Liver (tissue), 9 donors: ENCODE data around the gene RASA1. TPM values are rescaled to one million over a fixed set of nuclear protein-coding genes. Genes with fewer than 3 reads are reported as not detected.

Experiments
- DNase-seq: peaks from one replicate; pipeline ENCODE4 v3.0.0-alpha.2; 2017; ENCODE audit warnings: low spot score
- H3K27ac ChIP-seq, 2 donors: one replicate each; pipeline ENCODE4 v1.7.0; 2013; ENCODE audit warnings: inconsistent platforms in 2 of 2, low read length in 2 of 2, control low read depth in 1 of 2, low read depth in 1 of 2, mild to moderate bottlenecking in 1 of 2
- H3K27me3 ChIP-seq, 4 donors: one replicate each; pipeline versions ENCODE4 v1.6.1 to v1.7.0; 2013; ENCODE audit warnings: low read length in 3 of 4, inconsistent platforms in 1 of 4, mild to moderate bottlenecking in 1 of 4, moderate library complexity in 1 of 4; ENCODE audit not compliant: control insufficient read depth in 4 of 4, insufficient read depth in 4 of 4
- H3K36me3 ChIP-seq, 4 donors: one replicate each; pipeline versions ENCODE4 v1.6.1 to v1.7.0; 2013; ENCODE audit warnings: low read length in 3 of 4, mild to moderate bottlenecking in 3 of 4, low read depth in 1 of 4, moderate library complexity in 1 of 4; ENCODE audit not compliant: control insufficient read depth in 4 of 4, insufficient read depth in 3 of 4
- H3K4me1 ChIP-seq, 4 donors: one replicate each; pipeline versions ENCODE4 v1.6.1 to v1.7.0; 2013; ENCODE audit warnings: low read length in 3 of 4, mild to moderate bottlenecking in 3 of 4, moderate library complexity in 1 of 4; ENCODE audit not compliant: control insufficient read depth in 4 of 4, insufficient read depth in 4 of 4
- H3K4me3 ChIP-seq, 3 donors: one replicate each; pipeline versions ENCODE4 v1.6.1 to v1.7.0; 2013; ENCODE audit warnings: low read length in 3 of 3, control low read depth in 1 of 3, low read depth in 1 of 3, mild to moderate bottlenecking in 1 of 3
- H3K9ac ChIP-seq, 2 donors: one replicate each; pipeline ENCODE4 v1.7.0; 2013; ENCODE audit warnings: low read length in 2 of 2, mild to moderate bottlenecking in 2 of 2, moderate library complexity in 2 of 2, control low read depth in 1 of 2, low read depth in 1 of 2
- H3K9me3 ChIP-seq, 4 donors: one replicate each; pipeline versions ENCODE4 v1.6.1 to v1.7.0; 2013; ENCODE audit warnings: low read length in 3 of 4; ENCODE audit not compliant: control insufficient read depth in 4 of 4
- ATF3 ChIP-seq: IDR thresholded peaks from 2 replicates; pipeline ENCODE4 v1.6.1; 2016; ENCODE audit warnings: antibody characterized with exemption
- CTCF ChIP-seq: fragments of 150-350 bp; IDR thresholded peaks from 2 replicates; pipeline ENCODE4 v1.5.1; 2017; ENCODE audit warnings: improper control_type of control experiment, low read depth, low read length; ENCODE audit not compliant: missing input control
- EGR1 ChIP-seq, 2 donors: IDR thresholded peaks; 2 replicates each; pipeline ENCODE4 v1.6.1; 2016 to 2018; ENCODE audit warnings: antibody characterized with exemption in 2 of 2, low read depth in 2 of 2
- FOXA1 ChIP-seq: IDR thresholded peaks from 2 replicates; pipeline ENCODE4 v1.6.1; 2016; ENCODE audit warnings: antibody characterized with exemption
- FOXA2 ChIP-seq: IDR thresholded peaks from 2 replicates; pipeline ENCODE4 v1.6.1; 2016; ENCODE audit warnings: antibody characterized with exemption
- GABPA ChIP-seq, 2 donors: IDR thresholded peaks in 1 of 2; conservative IDR thresholded peaks in 1 of 2; 2 replicates each; pipeline ENCODE4 v1.6.1; 2016; ENCODE audit warnings: antibody characterized with exemption in 2 of 2, mild to moderate bottlenecking in 1 of 2, moderate library complexity in 1 of 2
- HNF4A ChIP-seq, 2 donors: conservative IDR thresholded peaks; 2 replicates each; pipeline ENCODE4 v1.6.1; 2016; ENCODE audit warnings: antibody characterized with exemption in 2 of 2, mild to moderate bottlenecking in 2 of 2
- HNF4G ChIP-seq: IDR thresholded peaks from 2 replicates; pipeline ENCODE4 v1.6.1; 2016; ENCODE audit warnings: antibody characterized with exemption
- JUND ChIP-seq, 2 donors: IDR thresholded peaks; 2 replicates each; pipeline ENCODE4 v1.6.1; 2016; ENCODE audit warnings: antibody characterized with exemption in 2 of 2
- MAX ChIP-seq: IDR thresholded peaks from 2 replicates; pipeline ENCODE4 v1.6.1; 2016; ENCODE audit warnings: antibody characterized with exemption
- NR2F2 ChIP-seq: IDR thresholded peaks from 2 replicates; pipeline ENCODE4 v1.6.1; 2016; ENCODE audit warnings: antibody characterized with exemption
- RAD21 ChIP-seq, 2 donors: IDR thresholded peaks; 2 replicates each; pipeline ENCODE4 v1.6.1; 2016; ENCODE audit warnings: antibody characterized with exemption in 2 of 2, mild to moderate bottlenecking in 2 of 2
- REST ChIP-seq: IDR thresholded peaks from 2 replicates; pipeline ENCODE4 v1.6.1; 2016; ENCODE audit warnings: antibody characterized with exemption, mild to moderate bottlenecking
- RXRA ChIP-seq, 2 donors: IDR thresholded peaks; 2 replicates each; pipeline ENCODE4 v1.6.1; 2017 to 2018; ENCODE audit warnings: antibody characterized with exemption in 2 of 2, mild to moderate bottlenecking in 1 of 2
- SP1 ChIP-seq: IDR thresholded peaks from 2 replicates; pipeline ENCODE4 v1.6.1; 2018; ENCODE audit warnings: antibody characterized with exemption, mild to moderate bottlenecking
- TAF1 ChIP-seq: conservative IDR thresholded peaks from 2 replicates; pipeline ENCODE4 v1.6.1; 2016; ENCODE audit warnings: antibody characterized with exemption, mild to moderate bottlenecking
- YY1 ChIP-seq: IDR thresholded peaks from 2 replicates; pipeline ENCODE4 v1.6.1; 2016; ENCODE audit warnings: antibody characterized with exemption, mild to moderate bottlenecking
- ZBTB33 ChIP-seq: IDR thresholded peaks from 2 replicates; pipeline ENCODE4 v1.6.1; 2016; ENCODE audit warnings: antibody characterized with exemption
- WGBS: extraction: QIAGEN DNeasy Blood & Tissue Kit; methylation state at CpG from one replicate; pipeline ENCODE4 v1.1.7; 2013; 5-methylcytosine and 5-hydroxymethylcytosine counted together
- polyA plus RNA-seq, 2 donors: library from polyadenylated mRNA; stranded (reverse) in 1 of 2; unstranded in 1 of 2; fragments of 200-250 nt in 1 of 2; fragments of >200 nt in 1 of 2; fragmentation: Nextera tagmentation in 1 of 2; extraction: Ambion mirVana in 1 of 2; gene quantifications; one replicate each; pipeline versions ENCODE4 v1.2.1 to v1.2.3, GENCODE V29; 2013 to 2015
- total RNA-seq, 2 donors: library from RNA; depleted of rRNA; stranded (reverse); fragments of >200 nt; gene quantifications; one replicate each; pipeline ENCODE4 v1.2.3, GENCODE V29; 2014
- donor health status: healthy.
- donor health status: healthy.
- donor health status: healthy.
- donor health status: healthy.
- donor health status: healthy.

RASA1 gene
- total and polyA plus RNA-seq, 4 donors = 3.7 to 18.1 (median 7.0) TPM

- Histone ChIP-seq H3K9ac (no peak overlapping the region), H3K27ac (no peak overlapping the region), H3K4me1 (no peaks in the 10 kb centered on the region), H3K27me3 (no peaks in the 10 kb centered on the region), H3K9me3 (peaks cover 0 to 2% (median 0%) of the 10 kb centered on the region in 4 donors), H3K4me3 (no peak overlapping the region), H3K36me3 (no peaks in the 10 kb centered on the region)
- DNase-seq = no peak
- TF ChIP-seq GABPA (IDR thresholded peaks at IDR 0.05 in 1 of 2, conservative IDR thresholded peaks at IDR 0.05 in 1 of 2) (no peak), CTCF (no peak)
- 56% methylated on average over 2 of the region's 2 CpGs for WGBS
Measured at GRCh38 chr5:87435144-87435694, 167.5 kb downstream of the RASA1 start.

GRCh38 chr5:87437724-87438123 is 170.0 kb downstream of the RASA1 start:
- no peak for DNase-seq
- Histone ChIP-seq H3K27ac (no peak overlapping the region), H3K4me3 (no peak overlapping the region), H3K4me1 (no peaks in the 10 kb centered on the region), H3K9me3 (peaks cover 0 to 2% (median 0%) of the 10 kb centered on the region in 4 donors), H3K36me3 (no peaks in the 10 kb centered on the region), H3K9ac (no peak overlapping the region), H3K27me3 (no peaks in the 10 kb centered on the region)
- no peak for TF ChIP-seq TAF1
- no peak for TF ChIP-seq FOXA2
- TF ChIP-seq ZBTB33 = no peak
- no peak for TF ChIP-seq EGR1 (IDR thresholded peaks at IDR 0.05; ENCODE audit: low read depth in 2 of 2)
- TF ChIP-seq SP1 = no peak
- no peak for TF ChIP-seq FOXA1
- TF ChIP-seq NR2F2 = no peak
- TF ChIP-seq REST = no peak
- TF ChIP-seq RXRA (IDR thresholded peaks at IDR 0.05) = no peak
- TF ChIP-seq YY1 = no peak
- no peak for TF ChIP-seq GABPA (IDR thresholded peaks at IDR 0.05 in 1 of 2, conservative IDR thresholded peaks at IDR 0.05 in 1 of 2)
- no peak for TF ChIP-seq HNF4A (conservative IDR thresholded peaks at IDR 0.05)
- no peak for TF ChIP-seq JUND (IDR thresholded peaks at IDR 0.05)
- no peak for TF ChIP-seq RAD21 (IDR thresholded peaks at IDR 0.05)
- TF ChIP-seq MAX = no peak
- TF ChIP-seq HNF4G = no peak
- no peak for TF ChIP-seq CTCF
- no peak for TF ChIP-seq ATF3
- WGBS = 77% methylated on average over 1 of the region's 1 CpG
